ENCODE data around the gene PIP5K1B. TPM values are rescaled to one million over a fixed set of nuclear protein-coding genes. Genes with fewer than 3 reads are reported as not detected.
A peak's percentile ranks its signal among the peaks of the same experiment; 100 is the strongest.

PIP5K1B gene, protein sequence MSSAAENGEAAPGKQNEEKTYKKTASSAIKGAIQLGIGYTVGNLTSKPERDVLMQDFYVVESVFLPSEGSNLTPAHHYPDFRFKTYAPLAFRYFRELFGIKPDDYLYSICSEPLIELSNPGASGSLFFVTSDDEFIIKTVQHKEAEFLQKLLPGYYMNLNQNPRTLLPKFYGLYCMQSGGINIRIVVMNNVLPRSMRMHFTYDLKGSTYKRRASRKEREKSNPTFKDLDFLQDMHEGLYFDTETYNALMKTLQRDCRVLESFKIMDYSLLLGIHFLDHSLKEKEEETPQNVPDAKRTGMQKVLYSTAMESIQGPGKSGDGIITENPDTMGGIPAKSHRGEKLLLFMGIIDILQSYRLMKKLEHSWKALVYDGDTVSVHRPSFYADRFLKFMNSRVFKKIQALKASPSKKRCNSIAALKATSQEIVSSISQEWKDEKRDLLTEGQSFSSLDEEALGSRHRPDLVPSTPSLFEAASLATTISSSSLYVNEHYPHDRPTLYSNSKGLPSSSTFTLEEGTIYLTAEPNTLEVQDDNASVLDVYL
- not detected for total RNA-seq (2021; ENCODE audit: unreplicated experiment)
- polyA plus RNA-seq (2012; ENCODE audit: insufficient read length), result not detected
- Bru-seq, nascent RNA, result percentile 18 among the genes with signal in this experiment
- BruChase-seq, experiment 1, labeled RNA remaining after a 2-hour chase, result percentile 15 among the genes with signal in this experiment
- BruChase-seq, experiment 2, labeled RNA remaining after a 6-hour chase, result percentile 16 among the genes with signal in this experiment
- long read RNA-seq, result 0 reads

DNA sequence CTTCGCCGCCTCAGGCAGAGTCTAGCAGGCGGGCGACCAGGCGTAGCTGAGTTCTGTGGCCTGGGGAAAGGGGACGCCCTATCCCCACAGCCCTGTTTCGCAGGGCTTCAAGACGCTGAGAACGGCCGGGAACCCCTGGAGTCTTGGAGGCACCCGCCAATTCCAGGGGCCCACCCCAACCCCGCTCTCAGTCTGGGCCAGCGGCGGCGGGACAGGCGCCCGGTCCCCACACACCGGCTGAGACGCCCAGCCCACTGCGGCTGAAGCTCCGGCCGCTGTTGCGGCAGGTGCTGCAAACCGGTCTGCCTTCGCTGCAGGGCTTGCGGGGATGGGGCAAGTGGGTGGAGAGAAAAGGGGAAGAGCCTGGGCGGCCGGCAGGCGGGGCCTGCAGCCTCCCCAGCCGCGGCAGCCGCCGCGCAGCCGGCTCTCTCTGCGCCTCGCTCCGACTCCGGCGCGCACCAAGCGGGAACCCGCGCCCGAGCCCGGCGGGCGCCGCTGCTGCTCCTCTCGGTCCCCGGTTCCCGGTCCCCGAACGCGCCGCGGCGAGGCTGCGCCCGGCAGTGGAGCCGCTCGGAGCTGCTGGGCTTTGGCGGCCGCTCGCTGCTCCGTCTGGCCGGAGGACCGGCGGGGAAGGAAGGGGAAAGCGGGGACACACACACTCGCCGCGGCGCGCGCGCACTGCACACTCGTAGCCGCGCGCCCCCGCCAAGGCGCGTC lies at the start of gene PIP5K1B:
TSS of gene PIP5K1B (plus strand) at position 427 of the 717 bp plus-strand sequence. CDS start 117,375 bp downstream, outside the sequence.
- Histone ChIP-seq H3K9me3 (ENCODE audit: control insufficient read depth, insufficient read depth, low read depth, low read length) (no peaks in the 10 kb centered on the region), H3K4me1 (ENCODE audit: control insufficient read depth, insufficient read depth, low read length) (no peaks in the 10 kb centered on the region; the same call in 1 of the 2 replicates), H3K27ac (ENCODE audit: low read length) (no peak within 1 kb of the TSS), H3K27me3 (ENCODE audit: control insufficient read depth, insufficient read depth, low read length) (peaks cover 15% of the 10 kb centered on the region), H3K36me3 (ENCODE audit: control insufficient read depth, insufficient read depth, low read length) (no peaks in the 10 kb centered on the region), H3K4me3 (ENCODE audit: low read depth in 2 of 2, low read length in 2 of 2) (peak within 1 kb of the TSS; percentile 34 to 40)
- in situ Hi-C loops (cut with HindIII; ENCODE audit: low pct_unique_long_range_greater_than_20kb, low sequenced_read_pairs) (no loop called here), intact Hi-C loops (cut with micrococcal nuclease; ENCODE audit: unreplicated experiment) (loop anchor here (10.0 kb wide), 1 partner anchor 320 kb away; no protein-coding TSS in a partner anchor)
- POLR2A ChIA-PET, result no interaction called here
- BruUV-seq (replicated peaks), result no TSS peak
- no peak for TF ChIP-seq TCF7L2 (IDR thresholded peaks at IDR 0.05; ENCODE audit: low read depth, low read length)
- TF ChIP-seq, protein P1, sequence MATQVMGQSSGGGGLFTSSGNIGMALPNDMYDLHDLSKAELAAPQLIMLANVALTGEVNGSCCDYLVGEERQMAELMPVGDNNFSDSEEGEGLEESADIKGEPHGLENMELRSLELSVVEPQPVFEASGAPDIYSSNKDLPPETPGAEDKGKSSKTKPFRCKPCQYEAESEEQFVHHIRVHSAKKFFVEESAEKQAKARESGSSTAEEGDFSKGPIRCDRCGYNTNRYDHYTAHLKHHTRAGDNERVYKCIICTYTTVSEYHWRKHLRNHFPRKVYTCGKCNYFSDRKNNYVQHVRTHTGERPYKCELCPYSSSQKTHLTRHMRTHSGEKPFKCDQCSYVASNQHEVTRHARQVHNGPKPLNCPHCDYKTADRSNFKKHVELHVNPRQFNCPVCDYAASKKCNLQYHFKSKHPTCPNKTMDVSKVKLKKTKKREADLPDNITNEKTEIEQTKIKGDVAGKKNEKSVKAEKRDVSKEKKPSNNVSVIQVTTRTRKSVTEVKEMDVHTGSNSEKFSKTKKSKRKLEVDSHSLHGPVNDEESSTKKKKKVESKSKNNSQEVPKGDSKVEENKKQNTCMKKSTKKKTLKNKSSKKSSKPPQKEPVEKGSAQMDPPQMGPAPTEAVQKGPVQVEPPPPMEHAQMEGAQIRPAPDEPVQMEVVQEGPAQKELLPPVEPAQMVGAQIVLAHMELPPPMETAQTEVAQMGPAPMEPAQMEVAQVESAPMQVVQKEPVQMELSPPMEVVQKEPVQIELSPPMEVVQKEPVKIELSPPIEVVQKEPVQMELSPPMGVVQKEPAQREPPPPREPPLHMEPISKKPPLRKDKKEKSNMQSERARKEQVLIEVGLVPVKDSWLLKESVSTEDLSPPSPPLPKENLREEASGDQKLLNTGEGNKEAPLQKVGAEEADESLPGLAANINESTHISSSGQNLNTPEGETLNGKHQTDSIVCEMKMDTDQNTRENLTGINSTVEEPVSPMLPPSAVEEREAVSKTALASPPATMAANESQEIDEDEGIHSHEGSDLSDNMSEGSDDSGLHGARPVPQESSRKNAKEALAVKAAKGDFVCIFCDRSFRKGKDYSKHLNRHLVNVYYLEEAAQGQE (IDR thresholded peaks at IDR 0.05; ENCODE audit: insufficient read depth in 1 of 2, low read depth in 2 of 2, low read length in 1 of 2), result no peak
- no peak for TF ChIP-seq SIN3A (IDR thresholded peaks at IDR 0.05; ENCODE audit: borderline replicate concordance, insufficient read depth, low read depth, low read length)
- TF ChIP-seq, protein P2, sequence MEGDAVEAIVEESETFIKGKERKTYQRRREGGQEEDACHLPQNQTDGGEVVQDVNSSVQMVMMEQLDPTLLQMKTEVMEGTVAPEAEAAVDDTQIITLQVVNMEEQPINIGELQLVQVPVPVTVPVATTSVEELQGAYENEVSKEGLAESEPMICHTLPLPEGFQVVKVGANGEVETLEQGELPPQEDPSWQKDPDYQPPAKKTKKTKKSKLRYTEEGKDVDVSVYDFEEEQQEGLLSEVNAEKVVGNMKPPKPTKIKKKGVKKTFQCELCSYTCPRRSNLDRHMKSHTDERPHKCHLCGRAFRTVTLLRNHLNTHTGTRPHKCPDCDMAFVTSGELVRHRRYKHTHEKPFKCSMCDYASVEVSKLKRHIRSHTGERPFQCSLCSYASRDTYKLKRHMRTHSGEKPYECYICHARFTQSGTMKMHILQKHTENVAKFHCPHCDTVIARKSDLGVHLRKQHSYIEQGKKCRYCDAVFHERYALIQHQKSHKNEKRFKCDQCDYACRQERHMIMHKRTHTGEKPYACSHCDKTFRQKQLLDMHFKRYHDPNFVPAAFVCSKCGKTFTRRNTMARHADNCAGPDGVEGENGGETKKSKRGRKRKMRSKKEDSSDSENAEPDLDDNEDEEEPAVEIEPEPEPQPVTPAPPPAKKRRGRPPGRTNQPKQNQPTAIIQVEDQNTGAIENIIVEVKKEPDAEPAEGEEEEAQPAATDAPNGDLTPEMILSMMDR (IDR thresholded peaks at IDR 0.05), result no peak
- TF ChIP-seq POLR2AphosphoS5 (IDR thresholded peaks at IDR 0.05; ENCODE audit: low read depth, low read length), result no peak
- no peak for DNase-seq (ENCODE audit: low read depth, low spot score)
- CTCF ChIA-PET, result no interaction called here
- ATAC-seq, result peak; percentile 96

DNA sequence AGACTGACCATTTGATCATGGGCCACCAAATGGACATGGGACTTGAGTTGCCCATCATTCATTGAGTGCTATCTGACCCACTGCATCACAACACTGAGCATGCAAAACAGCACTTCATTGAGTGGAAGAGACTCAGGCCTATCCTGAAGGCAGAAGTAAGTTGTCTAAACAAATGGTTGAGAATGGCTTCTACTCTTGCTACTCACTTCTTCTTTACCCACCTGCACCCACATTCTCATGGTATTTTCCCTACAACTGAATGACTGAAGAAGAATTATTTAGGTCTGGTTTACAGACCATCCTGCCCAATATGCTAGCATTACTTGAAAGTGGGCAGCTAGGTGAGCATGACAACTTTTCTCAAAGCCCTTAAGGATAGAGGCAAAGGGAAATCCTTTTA lies 41.0 kb upstream of the PIP5K1B start:
- BruUV-seq (replicated peaks), result no TSS peak
- ChIA-PET POLR2A (no interaction called here), CTCF (no interaction called here)
- H3K27me3 ChIP-seq (ENCODE audit: control insufficient read depth, insufficient read depth, low read length), result no peaks in the 10 kb centered on the region
- no peak for ATAC-seq
- no peaks in the 10 kb centered on the region for H3K36me3 ChIP-seq (ENCODE audit: control insufficient read depth, insufficient read depth, low read length)
- no peak for DNase-seq (ENCODE audit: low read depth, low spot score)
- H3K9me3 ChIP-seq (ENCODE audit: control insufficient read depth, insufficient read depth, low read depth, low read length), result no peaks in the 10 kb centered on the region
- H3K4me1 ChIP-seq (ENCODE audit: control insufficient read depth, insufficient read depth, low read length), result no peaks in the 10 kb centered on the region
- intact Hi-C loops (cut with micrococcal nuclease; ENCODE audit: unreplicated experiment) (no loop called here), in situ Hi-C loops (cut with HindIII; ENCODE audit: low pct_unique_long_range_greater_than_20kb, low sequenced_read_pairs) (no loop called here)
- TF ChIP-seq TCF7L2 (IDR thresholded peaks at IDR 0.05; ENCODE audit: low read depth, low read length) (no peak), SIN3A (IDR thresholded peaks at IDR 0.05; ENCODE audit: borderline replicate concordance, insufficient read depth, low read depth, low read length) (no peak), POLR2AphosphoS5 (IDR thresholded peaks at IDR 0.05; ENCODE audit: low read depth, low read length) (no peak)
- TF ChIP-seq, protein P2 (IDR thresholded peaks at IDR 0.05), result no peak
- TF ChIP-seq, protein P1 (IDR thresholded peaks at IDR 0.05; ENCODE audit: insufficient read depth in 1 of 2, low read depth in 2 of 2, low read length in 1 of 2), result no peak
- no peak overlapping the region for H3K27ac ChIP-seq (ENCODE audit: low read length)
- H3K4me3 ChIP-seq (ENCODE audit: low read depth in 2 of 2, low read length in 2 of 2), result no peak overlapping the region
